ENCODE results near the gene WWC2. TPM values are rescaled to one million over a fixed set of nuclear protein-coding genes. Genes with fewer than 3 reads are reported as not detected.

Gene WWC2
- total and polyA plus RNA-seq, 2 donors (not counting 3 experiments of a cell fraction or from before 2014, with no cell fraction given), result 12.9 to 52.2 TPM

GRCh38 chr4:183158062-183158461 is 59.0 kb downstream of the WWC2 start:
- Histone ChIP-seq H3K4me2 (ENCODE audit: insufficient read depth, low read length) (no peak overlapping the region), H2AFZ (ENCODE audit: low read depth, low read length) (no peak overlapping the region), H3K9me3 (replicated peaks; ENCODE audit: control insufficient read depth, insufficient read depth, low read length) (no peaks in the 10 kb centered on the region), H3K4me1 (ENCODE audit: control insufficient read depth, extremely low read depth, insufficient read depth, low read length) (no peaks in the 10 kb centered on the region), H3K9me1 (replicated peaks; ENCODE audit: control insufficient read depth, extremely low read depth, insufficient read depth, low read length) (no peaks in the 10 kb centered on the region), H3K4me3 (replicated peaks in 1 of 3; ENCODE audit: insufficient read depth in 1 of 3, low read depth in 1 of 3, low read length in 3 of 3) (no peak overlapping the region), H3K27ac (ENCODE audit: insufficient read depth, low read depth, low read length) (no peak overlapping the region), H4K20me1 (replicated peaks; ENCODE audit: control insufficient read depth, extremely low read depth, insufficient read depth, low read length) (peaks cover 4% of the 10 kb centered on the region), H3K36me3 (ENCODE audit: control insufficient read depth in 2 of 2, extremely low read depth in 1 of 2, insufficient read depth in 2 of 2, low read length in 2 of 2) (no peaks in the 10 kb centered on the region), H3K9ac (replicated peaks; ENCODE audit: extremely low read depth, insufficient read depth, low read length) (no peak overlapping the region), H3K27me3 (ENCODE audit: control insufficient read depth in 2 of 2, insufficient read depth in 2 of 2, low read length in 2 of 2) (no peaks in the 10 kb centered on the region), H3K79me2 (ENCODE audit: control insufficient read depth, insufficient read depth, low read length) (peaks cover 60% of the 10 kb centered on the region)
- intact Hi-C loops (cut with micrococcal nuclease) (no loop called here), dilution Hi-C loops (cut with MboI; ENCODE audit: extremely low pct_ligation_motif_present, low sequenced_read_pairs) (no loop called here)
- ChIA-PET POLR2A (no interaction called here), CTCF (no interaction called here)
- FAIRE-seq (no peak), DNase-seq (ENCODE audit: low read depth, low spot score) (no peak)
- TF ChIP-seq, protein P1, sequence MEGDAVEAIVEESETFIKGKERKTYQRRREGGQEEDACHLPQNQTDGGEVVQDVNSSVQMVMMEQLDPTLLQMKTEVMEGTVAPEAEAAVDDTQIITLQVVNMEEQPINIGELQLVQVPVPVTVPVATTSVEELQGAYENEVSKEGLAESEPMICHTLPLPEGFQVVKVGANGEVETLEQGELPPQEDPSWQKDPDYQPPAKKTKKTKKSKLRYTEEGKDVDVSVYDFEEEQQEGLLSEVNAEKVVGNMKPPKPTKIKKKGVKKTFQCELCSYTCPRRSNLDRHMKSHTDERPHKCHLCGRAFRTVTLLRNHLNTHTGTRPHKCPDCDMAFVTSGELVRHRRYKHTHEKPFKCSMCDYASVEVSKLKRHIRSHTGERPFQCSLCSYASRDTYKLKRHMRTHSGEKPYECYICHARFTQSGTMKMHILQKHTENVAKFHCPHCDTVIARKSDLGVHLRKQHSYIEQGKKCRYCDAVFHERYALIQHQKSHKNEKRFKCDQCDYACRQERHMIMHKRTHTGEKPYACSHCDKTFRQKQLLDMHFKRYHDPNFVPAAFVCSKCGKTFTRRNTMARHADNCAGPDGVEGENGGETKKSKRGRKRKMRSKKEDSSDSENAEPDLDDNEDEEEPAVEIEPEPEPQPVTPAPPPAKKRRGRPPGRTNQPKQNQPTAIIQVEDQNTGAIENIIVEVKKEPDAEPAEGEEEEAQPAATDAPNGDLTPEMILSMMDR (IDR thresholded peaks at IDR 0.05; ENCODE audit: extremely low read depth in 1 of 2, insufficient read depth in 1 of 2, low read depth in 1 of 2, low read length in 2 of 2), result no peak
- no peak for TF ChIP-seq POLR2A (IDR thresholded peaks at IDR 0.05; ENCODE audit: low read depth, low read length)
- no peak for TF ChIP-seq POLR2AphosphoS5 (IDR thresholded peaks at IDR 0.05; ENCODE audit: insufficient read depth, low read depth, low read length)
- TF ChIP-seq EZH2 (IDR thresholded peaks at IDR 0.05; ENCODE audit: borderline replicate concordance, low read depth, low read length, severe bottlenecking), result no peak
- TF ChIP-seq FOS (IDR thresholded peaks at IDR 0.05; ENCODE audit: borderline replicate concordance, insufficient read depth, low read length), result no peak
- no peak for TF ChIP-seq GATA2 (IDR thresholded peaks at IDR 0.05; ENCODE audit: insufficient read depth, insufficient read length, low read depth, low read length)
- no peak for TF ChIP-seq MAX (IDR thresholded peaks at IDR 0.05; ENCODE audit: insufficient read depth, insufficient read length)
- TF ChIP-seq JUN (IDR thresholded peaks at IDR 0.05; ENCODE audit: borderline replicate concordance, insufficient read depth, insufficient read length, low read depth), result no peak
- TF ChIP-seq MYC (IDR thresholded peaks at IDR 0.05; ENCODE audit: low read depth, low read length), result no peak
- BruUV-seq (replicated peaks), result no TSS peak

Data from endothelial cell of umbilical vein (primary cell).